H1 (cell line): ENCODE data around the gene FJX1. TPM values are rescaled to one million over a fixed set of nuclear protein-coding genes. Genes with fewer than 3 reads are reported as not detected.

Experiments used
- CTCF ChIA-PET: fragments of 300-600 bp; sonication (Branson Sonifier 250); formaldehyde crosslinking; loops from one replicate; lab custom pipeline; 2021; ENCODE audit not compliant: partially characterized antibody; lab: Charles Lee
- POLR2A ChIA-PET: fragments of 300-600 bp; sonication (Branson Sonifier 250); formaldehyde crosslinking; loops from one replicate; lab custom pipeline; 2021; ENCODE audit warnings: inconsistent platforms; ENCODE audit not compliant: partially characterized antibody; lab: Charles Lee
- DNase-seq, 2 experiments: peaks; one replicate each; pipeline versions ENCODE4 v3.0.0 to v3.0.0-alpha.2; 2010 to 2022; ENCODE audit warnings: low spot score in 2 of 2, low read depth in 1 of 2, mixed read lengths in 1 of 2
- FAIRE-seq: peaks from 2 replicates; lab custom pipeline; 2011; peaks lifted over from hg19 to GRCh38; lab: Jason Lieb, UNC
- H2AFZ ChIP-seq: 2 replicates; pipeline ENCODE4 v1.8.1; 2012; ENCODE audit warnings: low read length, inconsistent platforms
- H2AK5ac ChIP-seq: 2 replicates; pipeline ENCODE4 v1.6.1; 2013; ENCODE audit warnings: low read depth, low read length
- H2BK120ac ChIP-seq: replicated peaks from 2 replicates; pipeline ENCODE3; 2013; ENCODE audit warnings: low read depth, low read length, inconsistent platforms
- H2BK12ac ChIP-seq: 2 replicates; pipeline ENCODE4 v1.6.1; 2013; ENCODE audit warnings: low read depth, low read length
- H2BK15ac ChIP-seq: 2 replicates; pipeline ENCODE4 v1.6.1; 2013; ENCODE audit warnings: low read length
- H2BK20ac ChIP-seq: 2 replicates; pipeline ENCODE4 v1.6.1; 2013; ENCODE audit warnings: low read length
- H2BK5ac ChIP-seq: 2 replicates; pipeline ENCODE4 v1.6.1; 2013; ENCODE audit warnings: low read depth, low read length
- H3K14ac ChIP-seq: 2 replicates; pipeline ENCODE4 v1.6.1; 2013; ENCODE audit warnings: inconsistent platforms; ENCODE audit not compliant: insufficient read length
- H3K18ac ChIP-seq: 2 replicates; pipeline ENCODE4 v1.6.1; 2013; ENCODE audit warnings: low read length; ENCODE audit errors: extremely low read depth
- H3K23ac ChIP-seq: 2 replicates; pipeline ENCODE4 v1.6.1; 2013; ENCODE audit warnings: inconsistent platforms; ENCODE audit not compliant: insufficient read length
- H3K23me2 ChIP-seq: 2 replicates; pipeline ENCODE4 v1.6.1; 2013; ENCODE audit warnings: low read depth, low read length
- H3K27ac ChIP-seq: 2 replicates; pipeline ENCODE4 v1.6.1; 2011; ENCODE audit warnings: low read depth, low read length, inconsistent platforms
- H3K27me3 ChIP-seq, 4 experiments: replicated peaks in 1 of 4; 1 replicate in 1 of 4; 2 replicates in 3 of 4; pipeline versions ENCODE4 v1.6.1 to v1.8.1; 2011 to 2013; ENCODE audit warnings: low read length in 3 of 4, mild to moderate bottlenecking in 3 of 4, inconsistent platforms in 2 of 4, mixed read lengths in 2 of 4, moderate library complexity in 1 of 4; ENCODE audit not compliant: control insufficient read depth in 3 of 4, insufficient read depth in 3 of 4; ENCODE audit errors: extremely low read depth in 1 of 4
- H3K36me3 ChIP-seq, 4 experiments: 2 replicates each; pipeline versions ENCODE4 v1.6.1 to v1.8.1; 2011 to 2013; ENCODE audit warnings: mild to moderate bottlenecking in 4 of 4, low read length in 3 of 4, moderate library complexity in 2 of 4, control low read depth in 1 of 4, inconsistent platforms in 1 of 4; ENCODE audit not compliant: insufficient read depth in 4 of 4, control insufficient read depth in 2 of 4
- H3K4ac ChIP-seq: replicated peaks from 2 replicates; pipeline ENCODE3; 2013; ENCODE audit warnings: low read length, low read depth, mixed read lengths, inconsistent platforms; ENCODE audit not compliant: insufficient read length
- H3K4me1 ChIP-seq, 4 experiments: replicated peaks in 1 of 4; 1 replicate in 1 of 4; 2 replicates in 3 of 4; pipeline versions ENCODE4 v1.6.1 to v1.8.1; 2011 to 2013; ENCODE audit warnings: low read length in 3 of 4, inconsistent platforms in 2 of 4, mixed read lengths in 1 of 4; ENCODE audit not compliant: insufficient read depth in 4 of 4, control insufficient read depth in 3 of 4
- H3K4me2 ChIP-seq, 2 experiments: 2 replicates each; pipeline versions ENCODE4 v1.6.1 to v1.8.1; 2011 to 2013; ENCODE audit warnings: low read depth in 2 of 2, low read length in 2 of 2, control low read depth in 1 of 2, inconsistent platforms in 1 of 2, mild to moderate bottlenecking in 1 of 2; ENCODE audit not compliant: insufficient read depth in 1 of 2
- H3K4me3 ChIP-seq, 4 experiments: fragments of 200-600, 300-600 bp in 1 of 4; sonication (generic), shearing (Covaris generic), sonication (Bioruptor Twin) in 1 of 4; 2 replicates each; pipeline versions ENCODE4 v1.5.1 to v1.8.1; 2011 to 2016; ENCODE audit warnings: low read length in 4 of 4, low read depth in 3 of 4, control low read depth in 2 of 4, inconsistent platforms in 2 of 4, mild to moderate bottlenecking in 2 of 4, mixed read lengths in 1 of 4, moderate library complexity in 1 of 4; ENCODE audit not compliant: insufficient read depth in 2 of 4; ENCODE audit errors: extremely low read depth in 1 of 4
- H3K56ac ChIP-seq: replicated peaks from 2 replicates; pipeline ENCODE3; 2013; ENCODE audit warnings: low read depth, mild to moderate bottlenecking, mixed read lengths, low read length, inconsistent platforms; ENCODE audit not compliant: insufficient read length
- H3K79me1 ChIP-seq: 2 replicates; pipeline ENCODE4 v1.6.1; 2013; ENCODE audit warnings: low read depth, low read length, control low read depth
- H3K79me2 ChIP-seq, 2 experiments: 2 replicates each; pipeline versions ENCODE4 v1.6.1 to v1.8.1; 2012 to 2013; ENCODE audit warnings: low read length in 2 of 2, mild to moderate bottlenecking in 2 of 2, inconsistent platforms in 1 of 2; ENCODE audit not compliant: insufficient read depth in 2 of 2, control insufficient read depth in 1 of 2
- H3K9ac ChIP-seq, 4 experiments: replicated peaks in 1 of 4; 1 replicate in 1 of 4; 2 replicates in 3 of 4; pipeline versions ENCODE4 v1.6.1 to v1.8.1; 2011 to 2013; ENCODE audit warnings: low read depth in 3 of 4, low read length in 3 of 4, control low read depth in 2 of 4, mild to moderate bottlenecking in 2 of 4, moderate library complexity in 2 of 4, inconsistent platforms in 1 of 4; ENCODE audit errors: extremely low read depth in 1 of 4
- H3K9me3 ChIP-seq, 2 experiments: 2 replicates each; pipeline versions ENCODE4 v1.6.1 to v1.8.1; 2012 to 2013; ENCODE audit warnings: mild to moderate bottlenecking in 2 of 2, moderate library complexity in 2 of 2, control low read depth in 1 of 2, inconsistent platforms in 1 of 2, low read depth in 1 of 2, low read length in 1 of 2, mixed read lengths in 1 of 2; ENCODE audit not compliant: insufficient read depth in 2 of 2
- H4K20me1 ChIP-seq, 2 experiments: replicated peaks in 1 of 2; 2 replicates each; pipeline versions ENCODE3 to v1.8.1; 2011 to 2013; ENCODE audit warnings: inconsistent platforms in 2 of 2, low read length in 2 of 2, mild to moderate bottlenecking in 1 of 2; ENCODE audit not compliant: insufficient read depth in 2 of 2, control insufficient read depth in 1 of 2
- H4K5ac ChIP-seq: 2 replicates; pipeline ENCODE4 v1.6.1; 2013; ENCODE audit warnings: low read length, low read depth, mixed read lengths, inconsistent platforms; ENCODE audit not compliant: insufficient read length
- H4K8ac ChIP-seq: 2 replicates; pipeline ENCODE4 v1.8.0; 2013; ENCODE audit warnings: mild to moderate bottlenecking, moderate library complexity, low read length, inconsistent platforms; ENCODE audit not compliant: insufficient read depth; ENCODE audit errors: extremely low read depth
- H4K91ac ChIP-seq: replicated peaks from 2 replicates; pipeline ENCODE3; 2013; ENCODE audit warnings: low read length, mixed read lengths, inconsistent platforms; ENCODE audit not compliant: insufficient read length
- CREB1 ChIP-seq: IDR thresholded peaks from 2 replicates; pipeline ENCODE4 v1.6.1; 2012; ENCODE audit warnings: inconsistent platforms
- WGBS, 2 experiments: shearing (Covaris generic) in 1 of 2; methylation state at CpG; one replicate each; pipeline versions ENCODE4 v1.1.6 to v1.1.7; 2013 to 2015; ENCODE audit warnings: low lambda C conversion rate in 2 of 2, mixed read lengths in 2 of 2, inconsistent platforms in 1 of 2, low coverage in 1 of 2, missing lambda C conversion rate in 1 of 2; ENCODE audit not compliant: insufficient replicate concordance in 2 of 2, insufficient coverage in 1 of 2, insufficient read length in 1 of 2; ENCODE audit errors: extremely low coverage in 1 of 2, missing lambda C conversion rate in 1 of 2; 5-methylcytosine and 5-hydroxymethylcytosine counted together
- polyA plus RNA-seq, 7 experiments: library from polyadenylated mRNA; depleted of rRNA in 3 of 7; stranded (reverse) in 5 of 7; unstranded in 2 of 7; fragments of >200 nt in 5 of 7; fragments of 200-250 nt in 2 of 7; gene quantifications; 1 replicate in 5 of 7; 2 replicates in 1 of 7; 4 replicates in 1 of 7; pipeline versions ENCODE4 v1.2.1 to v1.2.3, GENCODE V29; 2011 to 2013; ENCODE audit warnings: missing spikeins in 2 of 7, mixed read lengths in 2 of 7
- total RNA-seq: library from RNA; stranded (reverse); fragmentation: NEBNext Ultra II Directional; extraction: Animal tissue kit (Norgen Biotek cat#: 25700); gene quantifications from 2 replicates; pipeline ENCODE4 v1.2.1, GENCODE V29; 2021

FJX1 gene
- total and polyA plus RNA-seq, 2 of the 8 experiments (the other 6 are each of a cell fraction or from before 2014, with no cell fraction given) = 6.3 to 13.3 TPM

- H2BK120ac ChIP-seq = no peak overlapping the region
- no peak overlapping the region for H2BK5ac ChIP-seq
- ChIA-PET CTCF (interaction anchor here (1.2 to 1.6 kb wide), 2 partner anchors 100 to 233 kb away, joined by 3 to 6 read pairs; no protein-coding TSS in a partner anchor), POLR2A (no interaction called here)
- no peaks in the 10 kb centered on the region for H3K36me3 ChIP-seq
- no peaks in the 10 kb centered on the region for H3K4me1 ChIP-seq
- H4K5ac ChIP-seq = no peak overlapping the region
- no peaks in the 10 kb centered on the region for H3K79me1 ChIP-seq
- H2AFZ ChIP-seq = no peak overlapping the region
- no peak overlapping the region for H2BK12ac ChIP-seq
- no peaks in the 10 kb centered on the region for H3K27me3 ChIP-seq
- H3K27ac ChIP-seq = no peak overlapping the region
- 89% methylated on average over 4 of the region's 4 CpGs; no CpG with 5 or more reads in 1 of the 2 experiments for WGBS, 2 experiments
- H3K18ac ChIP-seq = no peak overlapping the region
- H2BK15ac ChIP-seq = no peak overlapping the region
- H3K4me2 ChIP-seq = no peak overlapping the region
- no peak overlapping the region for H4K8ac ChIP-seq
- H3K9me3 ChIP-seq = no peaks in the 10 kb centered on the region
- no peak overlapping the region for H3K9ac ChIP-seq
- no peak overlapping the region for H3K4ac ChIP-seq
- no peak overlapping the region for H4K91ac ChIP-seq
- no peaks in the 10 kb centered on the region for H3K79me2 ChIP-seq
- H2BK20ac ChIP-seq = no peak overlapping the region
- H3K23ac ChIP-seq = no peak overlapping the region
- no peaks in the 10 kb centered on the region for H4K20me1 ChIP-seq
- no peak overlapping the region for H3K56ac ChIP-seq
- FAIRE-seq = no peak
- no peak overlapping the region for H3K14ac ChIP-seq
- DNase-seq = no peak
- H3K4me3 ChIP-seq = no peak overlapping the region
- H2AK5ac ChIP-seq = no peak overlapping the region
- H3K23me2 ChIP-seq = no peaks in the 10 kb centered on the region
- TF ChIP-seq CREB1 = no peak
Measured at GRCh38 chr11:35588627-35589026, 29.6 kb upstream of the FJX1 start.
